ENCODE results near the gene HPCA.

The HPCA gene

GRCh38 chr1:32885676-32886003 is 651 bp upstream of the HPCA start:
- peaks cover 19% of the 10 kb centered on the region; the same call in 1 of the 2 replicates for H3K27me3 ChIP-seq (ENCODE audit: insufficient read depth, low read depth)
- no peaks in the 10 kb centered on the region for H3K36me3 ChIP-seq (ENCODE audit: insufficient read depth)
- H3K4me2 ChIP-seq = no peak overlapping the region
- no peaks in the 10 kb centered on the region for H4K20me1 ChIP-seq (ENCODE audit: insufficient read depth)
- H3K9ac ChIP-seq = no peak overlapping the region
- no peak overlapping the region for H3K27ac ChIP-seq
- H3K79me2 ChIP-seq (ENCODE audit: insufficient read depth, low read depth) = no peaks in the 10 kb centered on the region
- no peak overlapping the region for H2AFZ ChIP-seq (ENCODE audit: low read depth)
- TF ChIP-seq CTCF (conservative IDR thresholded peaks at IDR 0.05; ENCODE audit: low read depth, low read length) = no peak
- no peak overlapping the region for H3K4me3 ChIP-seq (IDR thresholded peaks at IDR 0.05; ENCODE audit: insufficient read depth, low read depth, low read length)
- no peaks in the 10 kb centered on the region for H3K4me1 ChIP-seq (ENCODE audit: low read depth, poor library complexity, severe bottlenecking)

GRCh38 chr1:32886828-32887414 is 630 bp downstream of the HPCA start:
- no peaks in the 10 kb centered on the region for H3K36me3 ChIP-seq (ENCODE audit: insufficient read depth)
- no peaks in the 10 kb centered on the region for H3K4me1 ChIP-seq (ENCODE audit: low read depth, poor library complexity, severe bottlenecking)
- TF ChIP-seq CTCF (conservative IDR thresholded peaks at IDR 0.05; ENCODE audit: low read depth, low read length) = no peak; the same call in 1 of the 2 replicates
- H3K9ac ChIP-seq = no peak overlapping the region
- H3K79me2 ChIP-seq (ENCODE audit: insufficient read depth, low read depth) = no peaks in the 10 kb centered on the region
- H3K27ac ChIP-seq = no peak overlapping the region
- no peak overlapping the region for H3K4me2 ChIP-seq
- H3K4me3 ChIP-seq (IDR thresholded peaks at IDR 0.05; ENCODE audit: insufficient read depth, low read depth, low read length) = no peak overlapping the region
- H3K27me3 ChIP-seq (ENCODE audit: insufficient read depth, low read depth) = peaks cover 19% of the 10 kb centered on the region; the same call in 1 of the 2 replicates
- no peak overlapping the region for H2AFZ ChIP-seq (ENCODE audit: low read depth)
- no peaks in the 10 kb centered on the region for H4K20me1 ChIP-seq (ENCODE audit: insufficient read depth)

- no peaks in the 10 kb centered on the region for H3K4me1 ChIP-seq (ENCODE audit: low read depth, poor library complexity, severe bottlenecking)
Measured at GRCh38 chr1:32887623-32888022, 1.3 kb downstream of the HPCA start.

GRCh38 chr1:32888134-32888533 is 1.8 kb downstream of the HPCA start:
- peaks cover 19% of the 10 kb centered on the region; the same call in 1 of the 2 replicates for H3K27me3 ChIP-seq (ENCODE audit: insufficient read depth, low read depth)
- H3K9ac ChIP-seq = no peak overlapping the region

More at GRCh38 chr1:32887623-32888022, 1.3 kb downstream of the HPCA start:
- Histone ChIP-seq H3K36me3 (ENCODE audit: insufficient read depth) (no peaks in the 10 kb centered on the region), H4K20me1 (ENCODE audit: insufficient read depth) (no peaks in the 10 kb centered on the region), H2AFZ (ENCODE audit: low read depth) (no peak overlapping the region), H3K79me2 (ENCODE audit: insufficient read depth, low read depth) (no peaks in the 10 kb centered on the region), H3K4me2 (no peak overlapping the region), H3K9ac (no peak overlapping the region), H3K27ac (no peak overlapping the region), H3K27me3 (ENCODE audit: insufficient read depth, low read depth) (peaks cover 19% of the 10 kb centered on the region; the same call in 1 of the 2 replicates), H3K4me3 (IDR thresholded peaks at IDR 0.05; ENCODE audit: insufficient read depth, low read depth, low read length) (no peak overlapping the region)
- no peak for TF ChIP-seq CTCF (conservative IDR thresholded peaks at IDR 0.05; ENCODE audit: low read depth, low read length)

More at GRCh38 chr1:32888134-32888533, 1.8 kb downstream of the HPCA start:
- H3K36me3 ChIP-seq (ENCODE audit: insufficient read depth) = no peaks in the 10 kb centered on the region
- TF ChIP-seq CTCF (conservative IDR thresholded peaks at IDR 0.05; ENCODE audit: low read depth, low read length) = no peak
- no peak overlapping the region for H3K4me3 ChIP-seq (IDR thresholded peaks at IDR 0.05; ENCODE audit: insufficient read depth, low read depth, low read length)
- H4K20me1 ChIP-seq (ENCODE audit: insufficient read depth) = no peaks in the 10 kb centered on the region
- H3K4me2 ChIP-seq = no peak overlapping the region
- H3K79me2 ChIP-seq (ENCODE audit: insufficient read depth, low read depth) = no peaks in the 10 kb centered on the region
- H2AFZ ChIP-seq (ENCODE audit: low read depth) = no peak overlapping the region
- no peaks in the 10 kb centered on the region for H3K4me1 ChIP-seq (ENCODE audit: low read depth, poor library complexity, severe bottlenecking)
- H3K27ac ChIP-seq = no peak overlapping the region
